ENCODE results near the gene CHCHD3. TPM values are rescaled to one million over a fixed set of nuclear protein-coding genes. Genes with fewer than 3 reads are reported as not detected.

Gene CHCHD3
- total RNA-seq, 1 experiment from 2014 or later = 149 TPM

DNA sequence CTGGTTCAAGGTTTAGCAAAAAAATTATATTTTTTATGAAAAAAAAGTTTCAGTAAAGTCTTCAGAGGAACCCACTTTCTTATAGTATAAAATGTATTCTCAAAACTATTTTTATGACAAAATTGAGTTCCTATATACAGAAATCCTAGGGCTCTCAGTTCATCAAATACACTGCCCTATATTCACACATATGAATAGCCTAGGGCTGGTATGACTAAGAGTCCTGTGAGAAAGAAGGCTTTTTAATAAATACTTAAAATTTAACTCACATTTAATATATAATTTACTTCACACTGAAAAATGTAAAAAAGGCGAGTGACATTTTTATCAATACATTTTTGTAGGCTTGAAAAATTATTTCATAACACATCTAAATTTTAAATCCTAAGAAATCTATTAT is 16.6 kb downstream of the CHCHD3 start:
- Histone ChIP-seq H3K4me1 (ENCODE audit: insufficient read depth, low read length) (no peaks in the 10 kb centered on the region), H3K9me3 (ENCODE audit: low read length) (no peaks in the 10 kb centered on the region), H3K79me2 (ENCODE audit: low read length) (peaks cover 33% of the 10 kb centered on the region), H3K9ac (ENCODE audit: low read length) (no peak overlapping the region), H3K27me3 (ENCODE audit: low read length) (no peaks in the 10 kb centered on the region), H3F3A (ENCODE audit: low read length, unreplicated experiment) (no peaks in the 10 kb centered on the region), H3K4me3 (ENCODE audit: low read length) (no peak overlapping the region), H3K9me2 (replicated peaks; ENCODE audit: low read length) (no peaks in the 10 kb centered on the region), H3K27ac (ENCODE audit: low read length) (no peak overlapping the region), H4K20me1 (ENCODE audit: low read length) (no peaks in the 10 kb centered on the region), H3K36me3 (ENCODE audit: low read depth, low read length) (peaks cover 8% of the 10 kb centered on the region; the same call in 1 of the 2 replicates), H3K4me2 (ENCODE audit: low read length) (no peak overlapping the region), H2AFZ (ENCODE audit: low read length) (no peak overlapping the region)
- BruUV-seq (replicated peaks) = no TSS peak
- CTCF ChIA-PET = no interaction called here
- intact Hi-C loops (cut with micrococcal nuclease) = no loop called here
- no peak for TF ChIP-seq CTCF (conservative IDR thresholded peaks at IDR 0.05; ENCODE audit: low read depth, low read length)
- no peak for TF ChIP-seq EZH2 (IDR thresholded peaks at IDR 0.05; ENCODE audit: low read length, unreplicated experiment)
- no peak for TF ChIP-seq EZH2phosphoT487 (IDR thresholded peaks at IDR 0.05; ENCODE audit: borderline replicate concordance, low read length)
- no peak for DNase-seq
- ATAC-seq = no peak
- POLR2A ChIA-PET (ENCODE audit: unreplicated experiment) = no interaction called here

DNA sequence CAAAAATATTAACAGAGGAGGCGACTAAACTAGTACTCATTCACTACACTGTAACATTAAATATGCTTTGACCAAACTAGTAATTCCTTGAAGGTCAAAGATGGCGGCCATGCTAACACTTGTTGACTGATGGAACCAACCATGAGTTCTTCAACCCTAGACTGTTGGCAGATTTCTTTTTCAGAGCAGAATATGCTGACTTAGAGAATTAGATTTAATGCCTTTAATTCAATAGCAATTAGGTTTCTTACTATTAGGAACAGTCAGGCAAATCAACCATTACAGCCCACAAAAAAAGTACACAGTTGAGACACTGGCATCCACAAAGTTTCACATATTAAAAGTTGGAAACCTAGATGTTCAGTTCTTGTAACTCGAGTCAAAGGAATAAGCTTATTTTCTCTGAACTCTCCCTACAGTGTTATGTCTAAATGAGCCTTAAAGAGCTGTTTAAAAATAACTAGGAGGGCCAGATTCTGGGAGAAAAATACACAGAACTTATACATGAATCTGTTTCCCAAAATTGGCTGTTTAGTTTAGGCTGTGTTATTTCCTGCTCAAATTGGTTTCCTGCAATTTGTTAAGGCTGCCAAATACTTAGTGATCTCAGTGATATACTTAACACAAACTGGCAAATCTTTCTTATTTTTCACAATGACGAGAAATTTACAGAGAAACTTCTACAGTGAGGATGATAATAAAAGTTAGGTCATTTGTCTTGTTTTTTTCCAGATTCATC is 17.6 kb downstream of the CHCHD3 start:
- TF ChIP-seq EZH2 (IDR thresholded peaks at IDR 0.05; ENCODE audit: low read length, unreplicated experiment) (no peak), CTCF (conservative IDR thresholded peaks at IDR 0.05; ENCODE audit: low read depth, low read length) (no peak), EZH2phosphoT487 (IDR thresholded peaks at IDR 0.05; ENCODE audit: borderline replicate concordance, low read length) (no peak)
- Histone ChIP-seq H3K4me1 (ENCODE audit: insufficient read depth, low read length) (no peaks in the 10 kb centered on the region), H2AFZ (ENCODE audit: low read length) (no peak overlapping the region), H3K4me3 (ENCODE audit: low read length) (no peak overlapping the region), H3K36me3 (ENCODE audit: low read depth, low read length) (peaks cover 8% of the 10 kb centered on the region; the same call in 1 of the 2 replicates), H4K20me1 (ENCODE audit: low read length) (0 out of 2 replicates have a peak, but pooled peaks cover under 1% of the 10 kb centered on the region), H3K27me3 (ENCODE audit: low read length) (no peaks in the 10 kb centered on the region), H3K9me2 (replicated peaks; ENCODE audit: low read length) (no peaks in the 10 kb centered on the region), H3K9ac (ENCODE audit: low read length) (no peak overlapping the region), H3F3A (ENCODE audit: low read length, unreplicated experiment) (no peaks in the 10 kb centered on the region), H3K27ac (ENCODE audit: low read length) (no peak overlapping the region), H3K4me2 (ENCODE audit: low read length) (no peak overlapping the region), H3K79me2 (ENCODE audit: low read length) (peaks cover 37% of the 10 kb centered on the region), H3K9me3 (ENCODE audit: low read length) (no peaks in the 10 kb centered on the region)
- no TSS peak for BruUV-seq (replicated peaks)
- intact Hi-C loops (cut with micrococcal nuclease) = no loop called here
- POLR2A ChIA-PET (ENCODE audit: unreplicated experiment) = no interaction called here
- ATAC-seq (no peak), DNase-seq (no peak)
- CTCF ChIA-PET = no interaction called here

- peaks cover 3% of the 10 kb centered on the region; the same call in 1 of the 2 replicates for H3K36me3 ChIP-seq (ENCODE audit: low read depth, low read length)
- no peak overlapping the region for H3K27ac ChIP-seq (ENCODE audit: low read length)
- ATAC-seq (no peak), DNase-seq (no peak)
- H3K79me2 ChIP-seq (ENCODE audit: low read length) = peaks cover 60% of the 10 kb centered on the region
- H3F3A ChIP-seq (ENCODE audit: low read length, unreplicated experiment) = no peaks in the 10 kb centered on the region
- TF ChIP-seq EZH2 (IDR thresholded peaks at IDR 0.05; ENCODE audit: low read length, unreplicated experiment) (no peak), CTCF (conservative IDR thresholded peaks at IDR 0.05; ENCODE audit: low read depth, low read length) (no peak), EZH2phosphoT487 (IDR thresholded peaks at IDR 0.05; ENCODE audit: borderline replicate concordance, low read length) (no peak)
- ChIA-PET POLR2A (ENCODE audit: unreplicated experiment) (interaction anchor here (0.6 kb wide), 1 partner anchor 207 kb away, joined by 5 read pairs; no protein-coding TSS in a partner anchor), CTCF (interaction anchor here (0.7 kb wide), 1 partner anchor 9 kb away, joined by 3 read pairs; no protein-coding TSS in a partner anchor)
- H3K27me3 ChIP-seq (ENCODE audit: low read length) = no peaks in the 10 kb centered on the region
- no peak overlapping the region for H3K4me2 ChIP-seq (ENCODE audit: low read length)
- intact Hi-C loops (cut with micrococcal nuclease) = no loop called here
- no peak overlapping the region for H3K9ac ChIP-seq (ENCODE audit: low read length)
- no peak overlapping the region for H3K4me3 ChIP-seq (ENCODE audit: low read length)
- H2AFZ ChIP-seq (ENCODE audit: low read length) = no peak overlapping the region
- no TSS peak for BruUV-seq (replicated peaks)
- H3K9me3 ChIP-seq (ENCODE audit: low read length) = no peaks in the 10 kb centered on the region
- H4K20me1 ChIP-seq (ENCODE audit: low read length) = 0 out of 2 replicates have a peak, but pooled peaks cover 3% of the 10 kb centered on the region
- no peaks in the 10 kb centered on the region for H3K4me1 ChIP-seq (ENCODE audit: insufficient read depth, low read length)
- no peaks in the 10 kb centered on the region for H3K9me2 ChIP-seq (replicated peaks; ENCODE audit: low read length)
Observed at GRCh38 chr7:133061792-133062191, 20.1 kb downstream of the CHCHD3 start.
